KMS-11 (cell line): ENCODE measurements around the gene TMEM238.

Experiments used
- H2AFZ ChIP-seq: fragments of 200-600 bp; sonication (generic); 2 replicates; pipeline ENCODE4 v1.6.1; 2016; ENCODE audit warnings: antibody characterized with exemption, mixed run types, low read depth
- H3K27ac ChIP-seq: fragments of 200-600 bp; sonication (generic); 2 replicates; pipeline ENCODE4 v1.6.1; 2016; ENCODE audit warnings: mild to moderate bottlenecking, mixed run types
- H3K27me3 ChIP-seq: fragments of 200-600 bp; sonication (generic); 2 replicates; pipeline ENCODE4 v1.6.1; 2017; ENCODE audit warnings: mild to moderate bottlenecking, low read depth, mixed run types, moderate library complexity; ENCODE audit not compliant: insufficient read depth
- H3K36me3 ChIP-seq: fragments of 200-600 bp; sonication (generic); 2 replicates; pipeline ENCODE4 v1.6.1; 2017; ENCODE audit warnings: mild to moderate bottlenecking, mixed run types; ENCODE audit not compliant: insufficient read depth
- H3K4me1 ChIP-seq: fragments of 200-600 bp; sonication (generic); 2 replicates; pipeline ENCODE4 v1.6.1; 2016; ENCODE audit warnings: mild to moderate bottlenecking, low read depth, mixed run types; ENCODE audit not compliant: poor library complexity, severe bottlenecking
- H3K4me2 ChIP-seq: fragments of 200-600 bp; sonication (generic); 2 replicates; pipeline ENCODE4 v1.7.0; 2016; ENCODE audit warnings: mild to moderate bottlenecking, mixed run types
- H3K4me3 ChIP-seq: fragments of 200-600 bp; sonication (generic); IDR thresholded peaks from 2 replicates; pipeline ENCODE4 v1.6.1; 2017; ENCODE audit warnings: low read depth, low read length, mixed read lengths; ENCODE audit not compliant: insufficient read depth
- H3K79me2 ChIP-seq: fragments of 200-600 bp; sonication (generic); 2 replicates; pipeline ENCODE4 v1.6.1; 2016; ENCODE audit warnings: low read depth, mixed run types; ENCODE audit not compliant: insufficient read depth
- H3K9ac ChIP-seq: fragments of 200-600 bp; sonication (generic); 2 replicates; pipeline ENCODE4 v1.6.1; 2016; ENCODE audit warnings: mild to moderate bottlenecking, mixed run types
- H4K20me1 ChIP-seq: fragments of 200-600 bp; sonication (generic); 2 replicates; pipeline ENCODE4 v1.6.1; 2016; ENCODE audit warnings: mild to moderate bottlenecking, mixed run types; ENCODE audit not compliant: insufficient read depth
- TF ChIP-seq, protein P1 (sequence below): fragments of 200-600 bp; sonication (generic); conservative IDR thresholded peaks from 2 replicates; pipeline ENCODE4 v1.6.1; 2017; ENCODE audit warnings: low read depth, mild to moderate bottlenecking, antibody characterized with exemption, low read length, moderate library complexity, mixed read lengths

The TMEM238 gene

DNA sequence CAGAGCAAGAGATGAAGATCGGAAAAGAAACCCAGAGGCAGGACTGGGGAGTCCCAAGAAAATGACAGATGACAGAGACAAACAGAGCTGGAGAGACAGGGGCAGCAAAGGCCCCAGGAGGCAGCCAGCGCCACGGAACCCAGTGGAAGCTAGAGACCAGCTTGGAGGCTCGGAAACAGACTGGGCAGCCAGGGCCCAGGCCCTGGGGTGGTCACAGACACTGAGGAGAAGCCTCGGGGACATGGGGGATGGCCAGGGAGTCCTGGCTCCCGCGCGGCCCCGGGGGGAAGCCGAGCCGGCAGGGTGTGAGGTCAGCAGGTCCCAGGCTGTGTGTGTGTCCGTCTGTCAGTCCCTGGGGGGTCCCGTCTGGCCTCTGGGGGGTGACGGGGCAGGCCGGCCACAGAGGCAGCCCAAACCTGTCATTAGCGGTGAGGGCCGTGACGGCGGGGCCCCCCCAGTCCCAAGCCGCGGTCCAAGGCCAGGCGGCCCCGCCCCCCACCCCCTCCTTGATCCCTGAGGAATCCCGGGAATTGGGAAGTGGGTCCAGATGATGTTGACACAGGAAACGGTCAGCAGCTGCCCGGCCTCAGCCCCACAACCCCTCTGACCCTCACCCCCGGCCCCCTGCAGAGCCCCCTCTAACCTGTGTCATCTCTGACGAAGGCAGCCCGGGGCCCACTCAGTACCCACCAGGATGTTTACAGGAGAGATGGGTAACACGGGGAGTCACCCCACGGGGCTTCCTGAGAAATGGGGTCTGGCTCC, 9.9 kb downstream of the TMEM238 start:
- Histone ChIP-seq H3K27ac (no peak overlapping the region), H3K79me2 (no peaks in the 10 kb centered on the region), H3K4me1 (peaks cover 10% of the 10 kb centered on the region), H4K20me1 (no peaks in the 10 kb centered on the region), H3K36me3 (no peaks in the 10 kb centered on the region), H2AFZ (no peak overlapping the region), H3K9ac (no peak overlapping the region), H3K4me2 (no peak overlapping the region), H3K27me3 (peaks cover 37% of the 10 kb centered on the region), H3K4me3 (no peak overlapping the region)
- TF ChIP-seq, protein P1, sequence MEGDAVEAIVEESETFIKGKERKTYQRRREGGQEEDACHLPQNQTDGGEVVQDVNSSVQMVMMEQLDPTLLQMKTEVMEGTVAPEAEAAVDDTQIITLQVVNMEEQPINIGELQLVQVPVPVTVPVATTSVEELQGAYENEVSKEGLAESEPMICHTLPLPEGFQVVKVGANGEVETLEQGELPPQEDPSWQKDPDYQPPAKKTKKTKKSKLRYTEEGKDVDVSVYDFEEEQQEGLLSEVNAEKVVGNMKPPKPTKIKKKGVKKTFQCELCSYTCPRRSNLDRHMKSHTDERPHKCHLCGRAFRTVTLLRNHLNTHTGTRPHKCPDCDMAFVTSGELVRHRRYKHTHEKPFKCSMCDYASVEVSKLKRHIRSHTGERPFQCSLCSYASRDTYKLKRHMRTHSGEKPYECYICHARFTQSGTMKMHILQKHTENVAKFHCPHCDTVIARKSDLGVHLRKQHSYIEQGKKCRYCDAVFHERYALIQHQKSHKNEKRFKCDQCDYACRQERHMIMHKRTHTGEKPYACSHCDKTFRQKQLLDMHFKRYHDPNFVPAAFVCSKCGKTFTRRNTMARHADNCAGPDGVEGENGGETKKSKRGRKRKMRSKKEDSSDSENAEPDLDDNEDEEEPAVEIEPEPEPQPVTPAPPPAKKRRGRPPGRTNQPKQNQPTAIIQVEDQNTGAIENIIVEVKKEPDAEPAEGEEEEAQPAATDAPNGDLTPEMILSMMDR, result no peak

DNA sequence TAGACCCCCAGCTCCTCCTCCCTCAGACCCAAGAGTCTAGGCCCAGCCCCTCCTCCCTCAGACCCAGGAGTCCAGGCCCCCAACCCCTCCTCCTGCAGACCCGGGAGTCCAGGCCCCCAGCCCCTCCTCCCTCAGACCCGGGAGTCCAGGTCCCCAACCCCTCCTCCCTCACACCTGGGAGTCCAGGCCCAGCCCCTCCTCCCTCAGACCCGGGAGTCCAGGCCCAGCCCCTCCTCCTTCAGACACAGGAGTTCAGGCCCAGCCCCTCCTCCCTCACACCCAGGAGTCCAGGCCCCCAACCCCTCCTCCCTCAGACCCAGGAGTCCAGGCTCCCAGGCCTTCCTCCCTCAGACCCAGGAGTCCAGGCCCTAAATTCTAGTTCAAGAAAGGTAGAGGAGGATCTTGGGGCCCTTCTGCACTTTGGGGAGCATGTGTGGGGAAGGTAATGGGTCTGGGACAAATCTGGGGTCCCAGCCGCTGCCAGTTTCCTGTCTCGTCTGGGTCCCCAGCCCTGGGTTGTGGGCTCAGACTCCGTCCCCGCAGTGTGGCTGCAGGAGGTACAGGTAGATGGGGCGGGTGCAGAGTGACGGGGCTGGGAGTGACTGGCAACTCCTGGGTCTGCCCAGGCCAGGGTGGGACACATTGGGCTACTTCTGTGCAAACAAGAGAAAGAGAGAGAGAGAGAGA, 10.6 kb downstream of the TMEM238 start:
- H3K4me3 ChIP-seq, result no peak overlapping the region
- no peaks in the 10 kb centered on the region for H3K79me2 ChIP-seq
- H4K20me1 ChIP-seq, result no peaks in the 10 kb centered on the region
- H3K27me3 ChIP-seq, result peaks cover 44% of the 10 kb centered on the region
- TF ChIP-seq, protein P1, result no peak
- H2AFZ ChIP-seq, result no peak overlapping the region
- H3K4me1 ChIP-seq, result peaks cover 10% of the 10 kb centered on the region
- H3K27ac ChIP-seq, result no peak overlapping the region
- H3K4me2 ChIP-seq, result no peak overlapping the region
- no peak overlapping the region for H3K9ac ChIP-seq
- H3K36me3 ChIP-seq, result no peaks in the 10 kb centered on the region

DNA sequence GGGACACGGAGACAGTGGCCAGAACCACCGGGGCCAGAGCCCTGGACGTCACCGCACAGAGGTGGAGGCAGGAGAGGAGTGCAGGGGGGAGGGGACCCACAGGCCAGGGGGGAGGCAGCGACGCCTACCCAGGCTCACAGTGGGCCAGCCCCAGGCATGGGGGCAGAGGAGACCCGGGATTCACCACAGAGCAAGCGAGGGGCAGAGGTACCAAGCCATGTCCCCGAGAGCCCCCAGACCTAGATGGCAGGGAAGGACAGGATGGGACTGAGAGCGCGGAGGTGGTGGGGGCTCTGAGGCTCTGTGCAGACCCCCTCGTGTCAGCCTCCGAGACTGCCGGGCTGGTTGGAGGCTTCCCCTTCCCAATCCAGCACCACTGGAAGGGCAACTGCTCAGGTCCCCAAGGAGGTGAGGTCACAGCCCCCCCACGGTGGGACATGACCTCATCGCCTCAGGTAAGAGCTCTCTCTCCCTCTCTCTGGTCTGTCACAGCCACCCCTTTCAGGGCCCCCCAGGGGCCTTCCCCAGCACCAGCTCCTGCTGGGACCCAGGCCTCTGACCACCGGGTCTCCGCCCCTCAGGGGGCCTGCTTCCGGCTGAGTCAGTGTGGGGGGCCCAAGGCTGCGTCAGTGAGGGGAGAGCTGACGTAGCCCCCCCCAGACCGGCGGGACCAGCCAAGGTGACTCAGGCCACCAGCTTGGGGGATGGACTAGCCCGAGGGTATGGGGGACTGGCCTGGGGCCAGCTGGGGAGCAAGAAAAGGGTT, 11.6 kb downstream of the TMEM238 start:
- peaks cover 10% of the 10 kb centered on the region for H3K4me1 ChIP-seq
- H3K27me3 ChIP-seq, result peaks cover 52% of the 10 kb centered on the region
- H3K27ac ChIP-seq, result no peak overlapping the region
- H2AFZ ChIP-seq, result no peak overlapping the region
- TF ChIP-seq, protein P1, result no peak
- H3K4me2 ChIP-seq, result no peak overlapping the region
- H3K9ac ChIP-seq, result no peak overlapping the region
- H3K79me2 ChIP-seq, result no peaks in the 10 kb centered on the region
- H4K20me1 ChIP-seq, result no peaks in the 10 kb centered on the region
- no peak overlapping the region for H3K4me3 ChIP-seq
- H3K36me3 ChIP-seq, result no peaks in the 10 kb centered on the region

DNA sequence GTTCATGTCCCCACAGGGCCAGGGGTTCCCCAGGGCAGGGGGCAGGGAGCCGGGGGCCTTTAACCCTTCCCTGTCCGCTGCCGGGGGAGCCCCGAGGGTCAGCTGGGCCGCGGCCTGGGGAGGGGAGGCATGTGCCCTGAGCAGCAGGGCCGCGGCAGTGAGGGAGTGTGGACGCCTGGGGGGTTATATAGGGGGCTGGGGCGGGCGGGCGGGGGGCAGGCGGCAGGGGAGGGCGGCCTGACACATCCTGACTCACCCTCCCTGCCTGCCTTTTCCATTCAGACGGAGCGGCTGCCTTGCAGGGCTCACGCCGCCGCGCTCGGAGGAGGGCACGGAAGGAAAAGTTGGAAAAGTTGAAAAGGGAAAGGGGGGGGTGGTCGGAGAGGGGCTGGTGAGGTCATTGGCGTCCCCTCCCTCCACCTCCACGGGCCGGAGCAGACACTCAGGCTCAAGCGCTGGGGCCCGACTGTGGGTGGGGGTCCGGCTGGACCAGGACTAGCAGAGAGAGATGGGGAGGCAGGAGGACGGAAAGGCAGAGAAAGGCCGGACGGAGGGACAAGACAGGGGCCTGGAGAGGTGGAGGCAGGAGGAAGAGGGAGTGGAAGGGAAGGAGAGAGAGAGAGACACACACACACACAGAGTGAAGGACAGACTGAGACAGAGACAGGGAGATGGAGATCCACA, 13.6 kb downstream of the TMEM238 start, which contains the start of gene IL11:
IL11 (minus strand) TSS at position 159 of the 684 bp plus-strand sequence; CDS start at position 6, 153 bp downstream.
- Histone ChIP-seq H4K20me1 (no peaks in the 10 kb centered on the region), H3K79me2 (no peaks in the 10 kb centered on the region), H3K4me1 (peaks cover 2% of the 10 kb centered on the region), H3K4me3 (no peak within 1 kb of the TSS), H2AFZ (no peak within 1 kb of the TSS), H3K27me3 (peaks cover 62% of the 10 kb centered on the region), H3K9ac (no peak within 1 kb of the TSS), H3K4me2 (no peak within 1 kb of the TSS), H3K36me3 (no peaks in the 10 kb centered on the region), H3K27ac (no peak within 1 kb of the TSS)
- TF ChIP-seq, protein P1, result no peak
